Ovary (tissue), 9 donors: ENCODE results near the gene MRPL24. TPM values are rescaled to one million over a fixed set of nuclear protein-coding genes. Genes with fewer than 3 reads are reported as not detected.
A peak's percentile ranks its signal among the peaks of the same experiment; 100 is the strongest.

ENCODE experiments used
- DNase-seq, 5 donors: peaks; one replicate each; pipeline ENCODE4 v3.0.0-alpha.2; 2019 to 2020
- H3K27ac ChIP-seq, 2 donors: fragments of 200-600 bp; one replicate each; pipeline versions ENCODE4 v1.5.1 to v1.8.0; 2019 to 2022
- H3K27me3 ChIP-seq: fragments of 200-600 bp; one replicate; pipeline ENCODE4 v1.8.0; 2022
- H3K36me3 ChIP-seq: fragments of 200-600 bp; sonication (generic); one replicate; pipeline ENCODE4 v1.5.1; 2019
- H3K4me1 ChIP-seq: one replicate; pipeline ENCODE4 v1.8.1; 2013; ENCODE audit warnings: mild to moderate bottlenecking, moderate library complexity; ENCODE audit not compliant: insufficient read depth
- H3K4me3 ChIP-seq: fragments of 200-600 bp; sonication (generic); one replicate; pipeline ENCODE4 v1.5.1; 2017
- H3K9me3 ChIP-seq, 2 donors: fragments of 200-600 bp in 1 of 2; sonication (generic) in 1 of 2; one replicate each; pipeline versions ENCODE4 v1.5.1 to v1.8.1; 2013 to 2019; ENCODE audit warnings: mild to moderate bottlenecking in 1 of 2, moderate library complexity in 1 of 2
- EP300 ChIP-seq: sonication (generic); formaldehyde crosslinking; IDR thresholded peaks from one replicate; pipeline ENCODE4 v1.6.1; 2017; ENCODE audit warnings: antibody characterized with exemption
- POLR2A ChIP-seq: fragments of 450-650 bp; IDR thresholded peaks from one replicate; pipeline ENCODE4 v1.6.1; 2017; ENCODE audit warnings: antibody characterized with exemption, mild to moderate bottlenecking, moderate library complexity
- WGBS, 3 donors: extraction: QIAGEN DNeasy Blood & Tissue Kit in 1 of 3; methylation state at CpG; one replicate each; pipeline versions ENCODE4 v1.1.5 to v1.1.7; 2013 to 2017; 5-methylcytosine and 5-hydroxymethylcytosine counted together
- intact Hi-C, 4 donors: fragments of 100-400 bp; cut with DNase I; formaldehyde crosslinking; loops; one replicate each; pipeline versions ENCODE4 v1.11.0 to v1.15.1; 2022 to 2023
- polyA plus RNA-seq, 2 donors: library from polyadenylated mRNA; stranded (reverse); fragments of 200-250 nt in 1 of 2; fragments of 350-450 nt in 1 of 2; fragmentation: Illumina TruSeq in 1 of 2; extraction: RNeasy Lipid Tissue Mini Kit (QIAGEN cat#74804) in 1 of 2; gene quantifications; one replicate each; pipeline ENCODE4 v1.2.3, GENCODE V29; 2013 to 2014
- total RNA-seq, 7 donors: library from RNA; depleted of rRNA in 2 of 7; stranded (reverse); fragments of >200 nt in 2 of 7; fragmentation: NEBNext Ultra II Directional in 3 of 7; extraction: Animal tissue kit (Norgen Biotek cat#: 25700) in 3 of 7; gene quantifications; one replicate each; pipeline versions ENCODE4 v1.1.0 to v1.2.4, GENCODE V29; 2016 to 2023
- TF ChIP-seq, protein P1 (sequence below), 3 donors: fragments of 450-650 bp in 2 of 3; fragments of 200-600 bp in 1 of 3; IDR thresholded peaks; one replicate each; pipeline versions ENCODE4 v1.5.1 to v1.8.0; 2016 to 2022; ENCODE audit warnings: antibody characterized with exemption in 3 of 3, mild to moderate bottlenecking in 1 of 3
- donor health status: DM: no; HTN: no; CAD: no; lungs with moderate emphysema.
- donor health status: DM: no; HTN: no; CAD: no.
- donor health status: Bipolar disorder and iron deficiency.
- donor health status: DM: yes; HTN: yes; CAD: no.
- donor health status: DM: no; HTN: no; CAD: no.
- donor health status: DM: yes; HTN: yes; CAD: no.

MRPL24 gene
- total and polyA plus RNA-seq, 9 donors = 23.1 to 173 (median 68.3) TPM

DNA sequence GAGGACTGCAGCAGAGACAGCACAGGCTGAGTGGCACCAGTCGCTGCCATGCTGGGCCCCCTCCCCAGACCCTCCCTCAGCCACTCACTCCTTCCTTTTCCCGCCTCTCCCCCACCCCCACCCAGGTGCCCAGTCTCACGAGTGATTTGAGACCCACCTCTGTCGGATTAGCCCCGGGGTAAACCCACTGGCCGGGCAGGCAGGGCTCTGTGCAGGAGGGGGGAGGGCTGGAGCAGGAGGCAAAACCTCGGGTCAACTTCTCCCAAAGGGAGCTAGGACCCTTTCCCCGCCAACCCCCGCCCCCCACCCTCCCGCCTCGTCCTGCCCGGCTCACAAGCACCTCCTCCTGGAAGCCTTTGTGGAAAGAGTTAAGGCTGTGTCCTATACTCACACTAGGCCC is 3.5 kb upstream of the MRPL24 start:
- intact Hi-C loops = no loop called here
- no peaks in the 10 kb centered on the region for H3K9me3 ChIP-seq
- no peaks in the 10 kb centered on the region for H3K27me3 ChIP-seq
- no peak overlapping the region for H3K4me3 ChIP-seq
- no peaks in the 10 kb centered on the region for H3K36me3 ChIP-seq
- TF ChIP-seq, protein P1, sequence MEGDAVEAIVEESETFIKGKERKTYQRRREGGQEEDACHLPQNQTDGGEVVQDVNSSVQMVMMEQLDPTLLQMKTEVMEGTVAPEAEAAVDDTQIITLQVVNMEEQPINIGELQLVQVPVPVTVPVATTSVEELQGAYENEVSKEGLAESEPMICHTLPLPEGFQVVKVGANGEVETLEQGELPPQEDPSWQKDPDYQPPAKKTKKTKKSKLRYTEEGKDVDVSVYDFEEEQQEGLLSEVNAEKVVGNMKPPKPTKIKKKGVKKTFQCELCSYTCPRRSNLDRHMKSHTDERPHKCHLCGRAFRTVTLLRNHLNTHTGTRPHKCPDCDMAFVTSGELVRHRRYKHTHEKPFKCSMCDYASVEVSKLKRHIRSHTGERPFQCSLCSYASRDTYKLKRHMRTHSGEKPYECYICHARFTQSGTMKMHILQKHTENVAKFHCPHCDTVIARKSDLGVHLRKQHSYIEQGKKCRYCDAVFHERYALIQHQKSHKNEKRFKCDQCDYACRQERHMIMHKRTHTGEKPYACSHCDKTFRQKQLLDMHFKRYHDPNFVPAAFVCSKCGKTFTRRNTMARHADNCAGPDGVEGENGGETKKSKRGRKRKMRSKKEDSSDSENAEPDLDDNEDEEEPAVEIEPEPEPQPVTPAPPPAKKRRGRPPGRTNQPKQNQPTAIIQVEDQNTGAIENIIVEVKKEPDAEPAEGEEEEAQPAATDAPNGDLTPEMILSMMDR (IDR thresholded peaks at IDR 0.05) = no peak
- TF ChIP-seq POLR2A (no peak), EP300 (no peak)
- DNase-seq = peak in 1 of 5 donors; percentile 46
- H3K27ac ChIP-seq = no peak overlapping the region
- WGBS, 3 donors = 73 to 76% (median 74%) methylated on average over 7 to 12 of the region's 12 CpGs
- H3K4me1 ChIP-seq = peaks cover 21% of the 10 kb centered on the region

DNA sequence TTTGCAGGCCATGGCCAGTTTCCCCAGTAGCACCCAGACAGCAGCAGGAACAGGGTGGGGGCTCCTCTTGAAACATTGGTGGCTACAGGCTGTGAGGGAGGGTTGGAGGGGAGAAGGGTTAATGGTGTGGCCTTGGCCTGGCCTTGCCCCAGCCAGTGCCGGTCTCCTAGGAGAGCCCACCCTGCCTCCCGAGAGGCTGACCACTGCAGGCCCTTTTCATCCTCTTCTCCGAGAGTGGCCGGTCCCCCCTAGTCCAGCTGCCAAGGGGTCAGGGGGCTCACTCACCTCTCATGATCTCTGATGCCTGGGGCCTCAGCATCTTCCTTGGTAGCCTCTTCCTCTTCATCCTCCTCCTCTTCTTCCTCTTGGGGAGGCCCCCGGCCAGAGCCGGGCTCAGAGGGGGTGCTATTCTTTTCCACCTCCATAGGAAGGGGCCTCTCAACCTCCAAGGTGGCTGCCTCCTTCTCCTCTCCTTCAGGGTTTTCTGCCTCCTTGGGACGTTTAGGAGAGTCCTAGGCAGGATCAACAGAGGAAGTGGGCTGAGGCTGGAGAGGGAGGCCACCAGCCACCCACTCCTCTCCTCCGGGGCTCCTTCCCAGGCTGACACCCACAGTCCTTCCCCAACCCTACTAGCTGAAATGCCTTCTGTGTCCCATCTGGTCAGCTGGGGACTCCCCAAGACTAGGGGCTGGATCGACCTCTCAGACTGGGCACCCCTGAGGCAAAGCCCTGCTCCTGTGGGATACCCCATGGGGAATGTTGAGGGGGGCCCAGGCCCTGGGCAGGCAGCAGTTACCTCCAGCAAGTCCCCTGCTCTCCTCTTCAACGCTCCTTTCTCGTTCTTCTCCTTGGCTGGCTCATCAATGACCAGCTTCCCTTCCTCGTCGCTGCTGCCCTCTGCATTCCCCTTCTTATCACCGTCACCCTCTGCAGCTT is 2.7 kb upstream of the MRPL24 start:
- peaks cover 18% of the 10 kb centered on the region for H3K4me1 ChIP-seq
- WGBS, 3 donors = 57 to 67% (median 61%) methylated on average over 14 of the region's 14 CpGs
- DNase-seq = no peak
- intact Hi-C loops = no loop called here
- H3K9me3 ChIP-seq = no peaks in the 10 kb centered on the region
- H3K27me3 ChIP-seq = no peaks in the 10 kb centered on the region
- H3K4me3 ChIP-seq = no peak overlapping the region
- H3K36me3 ChIP-seq = no peaks in the 10 kb centered on the region
- no peak overlapping the region for H3K27ac ChIP-seq
- TF ChIP-seq, protein P1 (IDR thresholded peaks at IDR 0.05) = no peak
- no peak for TF ChIP-seq POLR2A
- no peak for TF ChIP-seq EP300

DNA sequence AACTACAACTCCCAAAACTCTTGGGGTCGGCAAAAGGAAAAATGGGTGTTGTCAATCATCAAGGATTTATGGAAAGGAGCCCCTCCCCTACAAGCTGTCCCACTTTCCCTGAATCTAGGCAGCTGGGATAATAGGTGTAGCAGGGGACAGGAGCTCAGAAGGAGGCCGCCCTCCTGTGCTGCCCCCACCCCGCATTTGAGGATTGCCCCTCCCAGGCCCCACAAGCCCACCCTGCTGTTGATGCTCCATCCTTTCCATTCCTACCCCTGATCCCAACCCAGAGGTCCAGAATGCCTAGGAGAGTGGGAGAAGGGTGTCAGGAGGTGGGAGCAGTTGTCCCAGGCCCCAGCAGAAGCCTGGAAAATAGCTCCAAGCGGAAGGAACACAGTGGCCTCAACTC is 1.9 kb upstream of the MRPL24 start:
- TF ChIP-seq EP300 = no peak
- TF ChIP-seq, protein P1 (IDR thresholded peaks at IDR 0.05) = no peak
- no peak for TF ChIP-seq POLR2A
- H3K4me1 ChIP-seq = peaks cover 12% of the 10 kb centered on the region
- no peak overlapping the region for H3K27ac ChIP-seq

DNA sequence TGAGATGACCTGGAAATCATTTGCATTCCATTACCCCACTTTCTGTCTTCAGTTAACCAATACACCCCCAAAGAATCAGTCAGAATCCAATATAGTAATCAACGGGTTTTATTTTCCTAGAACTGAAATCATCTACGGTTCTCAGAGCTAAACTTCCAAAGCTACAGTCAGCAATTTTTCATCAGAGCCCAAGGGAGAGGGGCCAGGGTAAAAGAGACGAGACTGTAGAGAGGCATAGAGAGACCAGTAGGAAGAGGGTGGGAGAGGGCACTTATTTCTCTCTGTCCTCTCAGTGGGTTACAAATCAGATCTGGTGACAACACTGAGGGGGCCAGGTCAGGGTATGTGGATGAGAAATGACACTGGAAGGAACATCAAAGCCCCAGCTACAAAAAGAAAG is 1.1 kb upstream of the MRPL24 start:
- Histone ChIP-seq H3K27ac (no peak overlapping the region), H3K36me3 (no peaks in the 10 kb centered on the region), H3K9me3 (no peaks in the 10 kb centered on the region), H3K4me1 (peaks cover 8% of the 10 kb centered on the region), H3K27me3 (no peaks in the 10 kb centered on the region), H3K4me3 (no peak overlapping the region)
- TF ChIP-seq POLR2A = no peak
- TF ChIP-seq, protein P1 (IDR thresholded peaks at IDR 0.05) = no peak
- TF ChIP-seq EP300 = no peak
- 70 to 89% (median 76%) methylated on average over 3 of the region's 3 CpGs for WGBS, 3 donors
- DNase-seq = no peak
- intact Hi-C loops = no loop called here

More for the DNA sequence above, 1.9 kb upstream of the MRPL24 start:
- no peak for DNase-seq
- Histone ChIP-seq H3K27me3 (no peaks in the 10 kb centered on the region), H3K4me3 (no peak overlapping the region), H3K36me3 (no peaks in the 10 kb centered on the region), H3K9me3 (no peaks in the 10 kb centered on the region)
- intact Hi-C loops = no loop called here
- 86 to 95% (median 89%) methylated on average over 4 of the region's 4 CpGs for WGBS, 3 donors
